ENCODE data around the gene CSNK1G3.
"Not testable (repeated sequence)": the region's sequence is repeated elsewhere in the genome, so short reads cannot be mapped to it uniquely, and the experiment has no call there.

The CSNK1G3 gene

GRCh38 chr5:123561230-123561629 is 49.3 kb downstream of the CSNK1G3 start:
- DNase-seq, result no peak

- no peak for DNase-seq
These were observed 60.0 kb downstream of the CSNK1G3 start for GRCh38 chr5:123571927-123572326.

- DNase-seq, result no peak
These were observed 66.4 kb downstream of the CSNK1G3 start for GRCh38 chr5:123578390-123578789.

- DNase-seq, result no peak
These were observed 67.4 kb downstream of the CSNK1G3 start for GRCh38 chr5:123579410-123579809.

- DNase-seq, result no peak
These were observed 70.7 kb downstream of the CSNK1G3 start for GRCh38 chr5:123582550-123583285.

- no peak for DNase-seq
These were observed 73.9 kb downstream of the CSNK1G3 start for GRCh38 chr5:123585871-123586270.

- DNase-seq, result no peak
These were observed 82.5 kb downstream of the CSNK1G3 start for GRCh38 chr5:123594434-123594833.

- DNase-seq, result no peak
These were observed 85.0 kb downstream of the CSNK1G3 start for GRCh38 chr5:123597018-123597417.

- DNase-seq, result no peak
These were observed 86.2 kb downstream of the CSNK1G3 start for GRCh38 chr5:123598028-123598689.

- no peak for DNase-seq
These were observed 87.2 kb downstream of the CSNK1G3 start for GRCh38 chr5:123599171-123599570.

GRCh38 chr5:123601610-123602009 is 89.6 kb downstream of the CSNK1G3 start:
- DNase-seq, result no peak

- DNase-seq, result no peak
These were observed 93.8 kb downstream of the CSNK1G3 start for GRCh38 chr5:123605822-123606221.

- DNase-seq, result no peak
These were observed 98.2 kb downstream of the CSNK1G3 start for GRCh38 chr5:123610209-123610608.

GRCh38 chr5:123610665-123611405 is 98.9 kb downstream of the CSNK1G3 start:
- DNase-seq, result no peak

GRCh38 chr5:123611406-123611709 is 99.4 kb downstream of the CSNK1G3 start:
- no peak for DNase-seq

- DNase-seq, result no peak
These were observed 105.6 kb downstream of the CSNK1G3 start for GRCh38 chr5:123617561-123617960.

GRCh38 chr5:123626051-123626450 is 114.1 kb downstream of the CSNK1G3 start:
- DNase-seq, result no peak

GRCh38 chr5:123628860-123629544 is 117.0 kb downstream of the CSNK1G3 start:
- no peak for DNase-seq

- DNase-seq, result no peak
These were observed 124.0 kb downstream of the CSNK1G3 start for GRCh38 chr5:123636006-123636405.

- not testable (repeated sequence) for DNase-seq
These were observed 125.1 kb downstream of the CSNK1G3 start for GRCh38 chr5:123637028-123637427.

- no peak for DNase-seq
These were observed 127.3 kb downstream of the CSNK1G3 start for GRCh38 chr5:123639244-123639643.

- no peak for DNase-seq
These were observed 133.1 kb downstream of the CSNK1G3 start for GRCh38 chr5:123645024-123645603.

GRCh38 chr5:123647066-123647465 is 135.1 kb downstream of the CSNK1G3 start:
- DNase-seq, result no peak

All from stimulated activated CD4-positive, alpha-beta T cell treated with anti-CD3 and anti-CD28 coated beads, Interleukin-12 subunit alpha, Interleukin-12 subunit beta, amount 100 ng/mL, for 4 hours (primary cell).